HCT116 (cell line): Measurements from ENCODE around the gene ANKS1A.

ENCODE experiments used
- TF ChIP-seq, protein P1 (sequence below): IDR thresholded peaks from 2 replicates; pipeline ENCODE4 v1.6.1; 2012
- TF ChIP-seq, protein P2 (sequence below), 3 experiments: fragments of 200-600 bp in 1 of 3; sonication (generic) in 1 of 3; IDR thresholded peaks in 2 of 3; conservative IDR thresholded peaks in 1 of 3; 2 replicates each; pipeline ENCODE4 v1.5.1; 2012 to 2017; ENCODE audit warnings: low read depth in 2 of 3, low read length in 2 of 3, antibody characterized with exemption in 1 of 3, borderline replicate concordance in 1 of 3, control low read depth in 1 of 3, mild to moderate bottlenecking in 1 of 3, mixed read lengths in 1 of 3, mixed run types in 1 of 3, moderate library complexity in 1 of 3; ENCODE audit not compliant: insufficient read depth in 1 of 3

DNA sequence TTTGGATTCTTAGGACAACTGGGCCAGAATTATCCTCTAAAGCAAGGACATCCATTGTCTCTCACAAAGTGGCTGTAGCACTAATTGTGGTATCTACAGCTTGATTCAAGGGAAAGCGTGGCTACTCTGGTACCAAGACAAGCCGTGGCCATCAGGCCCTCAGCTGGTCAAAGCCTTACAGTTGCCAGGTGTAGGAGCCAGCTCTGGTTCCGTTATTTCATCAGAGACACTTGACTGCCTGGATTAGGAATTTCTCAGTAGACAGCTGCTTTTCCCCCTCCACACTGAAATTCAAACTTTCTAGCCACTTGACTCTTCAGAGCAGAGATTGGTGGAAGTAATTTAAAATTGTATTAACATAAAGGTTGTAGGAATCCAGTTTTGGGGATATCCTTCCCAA lies 104.2 kb downstream of the ANKS1A start:
- TF ChIP-seq, protein P1, sequence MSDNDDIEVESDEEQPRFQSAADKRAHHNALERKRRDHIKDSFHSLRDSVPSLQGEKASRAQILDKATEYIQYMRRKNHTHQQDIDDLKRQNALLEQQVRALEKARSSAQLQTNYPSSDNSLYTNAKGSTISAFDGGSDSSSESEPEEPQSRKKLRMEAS: no peak
- TF ChIP-seq, protein P2, sequence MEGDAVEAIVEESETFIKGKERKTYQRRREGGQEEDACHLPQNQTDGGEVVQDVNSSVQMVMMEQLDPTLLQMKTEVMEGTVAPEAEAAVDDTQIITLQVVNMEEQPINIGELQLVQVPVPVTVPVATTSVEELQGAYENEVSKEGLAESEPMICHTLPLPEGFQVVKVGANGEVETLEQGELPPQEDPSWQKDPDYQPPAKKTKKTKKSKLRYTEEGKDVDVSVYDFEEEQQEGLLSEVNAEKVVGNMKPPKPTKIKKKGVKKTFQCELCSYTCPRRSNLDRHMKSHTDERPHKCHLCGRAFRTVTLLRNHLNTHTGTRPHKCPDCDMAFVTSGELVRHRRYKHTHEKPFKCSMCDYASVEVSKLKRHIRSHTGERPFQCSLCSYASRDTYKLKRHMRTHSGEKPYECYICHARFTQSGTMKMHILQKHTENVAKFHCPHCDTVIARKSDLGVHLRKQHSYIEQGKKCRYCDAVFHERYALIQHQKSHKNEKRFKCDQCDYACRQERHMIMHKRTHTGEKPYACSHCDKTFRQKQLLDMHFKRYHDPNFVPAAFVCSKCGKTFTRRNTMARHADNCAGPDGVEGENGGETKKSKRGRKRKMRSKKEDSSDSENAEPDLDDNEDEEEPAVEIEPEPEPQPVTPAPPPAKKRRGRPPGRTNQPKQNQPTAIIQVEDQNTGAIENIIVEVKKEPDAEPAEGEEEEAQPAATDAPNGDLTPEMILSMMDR (IDR thresholded peaks at IDR 0.05 in 2 of 3, conservative IDR thresholded peaks at IDR 0.05 in 1 of 3; ENCODE audit: borderline replicate concordance in 1 of 3, insufficient read depth in 1 of 3, low read depth in 2 of 3, low read length in 2 of 3): no peak
